HG02943 (cell line): ENCODE data around the gene ZNF777.
"Not testable (repeated sequence)": the region's sequence is repeated elsewhere in the genome, so short reads cannot be mapped to it uniquely, and the experiment has no call there.

Source experiments
- ATAC-seq: cut with Tn5 transposase; IDR thresholded peaks from one replicate; pipeline ENCODE4 v1.9.1; 2021; ENCODE audit warnings: mild to moderate bottlenecking, low read depth, moderate library complexity; ENCODE audit not compliant: unreplicated experiment

ZNF777 gene

DNA sequence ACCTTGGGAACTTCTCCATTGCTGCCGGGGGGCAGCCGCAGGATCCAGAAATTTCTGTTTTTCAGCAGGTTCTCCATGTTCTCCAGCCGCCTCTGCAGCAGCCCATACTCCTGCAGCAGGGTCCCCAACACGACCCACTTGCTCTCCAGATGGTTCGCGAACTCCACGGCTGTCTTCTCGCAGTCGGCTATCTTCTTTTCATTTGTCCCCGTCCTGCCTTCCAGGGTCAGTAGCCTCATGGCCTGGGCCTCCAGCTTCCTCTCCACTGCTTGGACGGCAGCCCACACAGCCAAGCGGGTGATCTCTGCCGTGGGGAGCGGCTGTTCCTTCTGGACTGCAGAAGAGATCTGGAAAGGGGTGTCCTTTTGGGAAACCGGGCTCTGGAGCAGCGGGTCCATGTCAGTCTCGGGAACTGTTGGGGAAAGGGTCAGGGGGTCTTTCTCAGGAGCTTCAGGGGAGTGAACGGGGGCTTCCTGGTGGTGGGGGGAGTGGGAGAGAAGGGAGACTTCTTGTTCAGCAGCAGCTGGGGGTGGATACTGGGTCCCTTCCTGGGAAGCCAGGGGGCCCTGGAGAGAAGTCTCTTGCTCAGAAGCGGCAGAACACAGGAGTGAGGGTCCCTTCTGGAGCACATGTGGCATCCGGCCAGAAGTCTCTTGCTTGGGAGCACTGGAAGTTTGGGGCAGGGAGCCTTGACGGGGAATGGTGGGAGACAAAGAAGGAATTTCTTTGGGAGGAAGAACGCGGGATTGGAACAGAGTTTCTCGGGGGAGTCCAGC is 5.5 kb downstream of the ZNF777 start:
- no peak for ATAC-seq

DNA sequence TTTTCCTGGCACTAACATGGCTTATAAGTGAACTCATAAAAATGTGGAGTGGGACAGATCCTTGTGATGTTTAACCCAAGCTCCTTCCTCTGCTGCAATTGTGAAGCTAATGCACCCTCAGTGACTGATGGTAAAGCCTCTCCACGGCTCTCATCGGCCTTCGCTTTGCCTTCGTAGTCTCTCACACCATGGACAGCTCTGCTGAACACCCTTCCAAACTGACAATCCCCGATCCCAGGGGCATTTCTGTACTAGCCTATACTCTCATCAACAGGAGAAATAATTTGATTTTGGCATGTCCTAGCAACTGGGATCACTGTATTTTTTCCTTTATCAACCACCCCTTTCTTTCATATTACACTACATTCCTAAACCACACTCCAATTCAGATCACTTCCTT is 6.1 kb downstream of the ZNF777 start:
- ATAC-seq = no peak

DNA sequence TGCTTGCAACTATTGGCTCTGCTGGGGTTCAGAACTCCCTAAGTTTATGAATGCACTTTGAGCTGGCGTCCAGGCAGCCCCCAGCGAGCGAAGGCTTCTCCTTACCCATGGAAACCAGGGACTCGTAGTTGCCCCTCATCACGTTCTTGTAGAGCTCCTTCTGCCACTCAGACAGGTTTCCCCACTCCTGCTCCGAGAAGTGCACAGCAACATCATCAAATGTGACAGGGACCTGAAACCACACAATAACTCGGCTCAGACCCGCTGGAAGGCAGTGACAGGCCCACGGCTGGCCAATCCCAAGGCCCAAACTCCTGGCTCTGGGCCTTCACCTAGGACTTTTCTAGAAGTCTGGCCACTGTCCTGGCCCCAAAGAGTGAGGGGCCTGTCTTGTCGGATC is 6.9 kb downstream of the ZNF777 start:
- no peak for ATAC-seq

DNA sequence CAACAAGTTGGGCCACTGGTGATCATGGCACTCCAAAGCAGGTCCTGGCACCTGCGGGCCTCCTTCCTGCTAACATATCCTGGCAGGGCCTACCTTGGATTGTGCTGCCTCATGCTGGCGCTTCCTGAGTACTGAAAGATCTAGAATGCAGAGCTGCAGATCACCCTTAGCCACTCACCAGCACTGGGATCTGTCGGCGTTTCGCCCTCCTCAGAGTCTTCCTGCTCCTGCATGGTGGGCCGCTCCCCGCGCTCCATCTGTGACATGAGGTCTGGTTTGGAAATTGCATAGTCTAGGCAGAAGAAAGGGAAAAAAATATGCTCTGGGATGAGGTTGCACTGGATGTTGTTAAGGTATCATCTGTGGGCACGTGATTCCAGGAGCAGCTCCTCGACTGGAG is 10.0 kb downstream of the ZNF777 start:
- ATAC-seq = no peak

DNA sequence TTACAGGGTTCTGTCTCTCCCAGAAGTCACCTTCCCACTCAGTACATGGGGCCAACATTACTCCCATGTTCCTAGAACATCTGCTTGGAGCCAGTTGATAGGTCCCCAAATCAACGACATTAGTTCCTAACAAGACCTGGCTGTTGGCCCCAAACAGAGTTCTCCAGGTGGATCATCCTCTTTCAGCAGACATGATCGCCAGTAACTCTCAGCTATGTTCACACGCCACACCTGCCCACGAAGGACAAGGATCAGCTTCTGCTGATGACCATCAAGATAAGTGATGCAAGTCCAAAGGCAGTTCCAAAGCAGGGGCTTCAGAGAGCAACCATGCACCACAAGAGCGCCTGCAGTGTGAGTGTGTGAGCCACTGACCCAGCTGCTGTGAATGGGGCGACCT is 11.0 kb downstream of the ZNF777 start:
- no peak for ATAC-seq

DNA sequence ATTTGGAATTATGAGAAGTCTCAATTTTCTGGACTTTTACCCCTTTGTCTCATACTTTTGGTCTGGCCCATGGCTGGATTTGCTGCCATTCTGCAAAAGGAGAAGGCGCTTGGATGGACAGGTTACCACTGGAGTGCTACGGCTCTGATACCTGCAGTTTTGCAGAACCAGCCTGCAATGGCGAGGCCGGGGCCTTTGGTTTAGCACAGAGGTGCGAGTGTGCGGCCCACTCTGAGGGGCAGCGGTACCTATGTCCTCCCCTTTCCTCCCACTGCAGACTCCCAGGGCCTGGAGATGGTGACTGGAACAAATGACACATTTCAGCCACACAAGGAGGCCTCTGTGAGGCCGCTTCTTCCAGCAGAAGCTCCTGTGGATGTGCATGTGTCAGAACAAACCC is 11.9 kb downstream of the ZNF777 start:
- ATAC-seq = no peak

DNA sequence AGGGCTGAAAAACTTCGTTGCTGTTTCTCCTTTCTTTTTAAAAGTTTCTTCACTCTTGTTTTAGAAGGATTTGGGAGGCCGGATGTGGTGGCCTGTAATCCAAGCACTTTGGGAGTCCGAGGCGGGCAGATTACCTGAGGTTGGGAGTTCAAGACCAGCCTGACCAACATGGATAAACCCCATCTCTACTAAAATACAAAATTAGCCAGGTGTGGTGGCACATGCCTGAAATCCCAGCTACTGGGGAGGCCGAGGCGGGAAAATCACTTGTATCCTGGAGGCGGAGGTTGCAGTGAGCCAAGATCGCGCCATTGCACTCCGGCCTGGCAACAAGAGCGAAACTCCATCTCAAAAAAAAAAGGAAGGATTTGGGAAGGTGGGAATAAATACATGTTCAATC is 14.8 kb downstream of the ZNF777 start:
- ATAC-seq = not testable (repeated sequence)

DNA sequence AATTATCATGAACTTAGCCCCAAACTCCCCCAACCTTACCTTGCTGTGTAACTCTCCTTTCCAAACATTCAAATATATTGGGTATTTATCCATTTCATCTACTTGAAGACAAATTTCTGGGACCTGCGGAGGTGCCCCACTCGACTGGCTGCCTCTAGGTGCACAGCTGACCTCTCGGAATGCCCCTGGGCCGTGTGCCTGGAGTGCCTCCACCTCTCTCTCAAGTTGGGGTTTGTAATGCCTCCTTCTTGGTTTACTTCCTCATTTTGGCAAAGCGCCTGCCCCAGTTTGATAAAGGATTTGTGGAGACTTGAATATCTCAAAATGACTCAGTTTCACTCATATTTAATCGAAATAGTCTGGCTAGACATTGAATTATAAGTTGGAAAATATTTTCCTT is 16.6 kb downstream of the ZNF777 start:
- ATAC-seq = no peak

DNA sequence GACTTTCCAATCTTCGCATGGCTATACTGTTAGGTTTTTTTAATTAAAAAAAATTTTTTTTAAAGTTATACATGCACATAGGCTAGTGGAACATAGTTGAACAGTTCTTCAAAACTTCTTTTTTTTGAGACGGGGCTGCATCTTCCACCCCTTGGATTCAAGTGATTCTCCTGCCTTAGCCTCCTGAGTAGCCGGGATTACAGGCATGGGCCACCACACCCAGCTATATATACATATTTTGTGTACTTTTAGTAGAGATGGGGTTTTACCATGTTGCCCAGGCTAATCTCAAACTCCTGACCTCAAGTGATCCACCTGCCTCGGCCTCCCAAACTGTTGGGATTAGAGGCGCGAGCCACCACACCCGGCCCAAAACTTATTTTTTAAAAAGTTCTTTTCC is 17.3 kb downstream of the ZNF777 start:
- ATAC-seq = no peak

DNA sequence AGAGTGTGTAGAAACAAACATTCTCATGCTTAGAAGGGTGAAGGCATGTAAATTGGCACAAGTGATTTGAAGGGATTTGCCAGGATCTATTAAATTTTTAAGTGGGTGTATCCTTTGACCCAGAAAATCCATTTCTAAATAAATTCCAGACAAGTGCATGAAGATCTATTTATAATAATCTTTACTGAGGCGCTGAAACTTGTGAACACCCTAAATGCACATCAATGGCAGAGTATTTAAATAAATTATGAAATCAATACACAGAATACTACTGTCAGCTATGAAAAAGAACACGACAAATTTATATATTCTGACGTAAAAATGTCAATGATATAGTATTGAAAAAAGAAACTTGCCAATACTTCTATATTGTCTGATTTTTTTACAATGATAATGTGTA is 17.9 kb downstream of the ZNF777 start:
- no peak for ATAC-seq

DNA sequence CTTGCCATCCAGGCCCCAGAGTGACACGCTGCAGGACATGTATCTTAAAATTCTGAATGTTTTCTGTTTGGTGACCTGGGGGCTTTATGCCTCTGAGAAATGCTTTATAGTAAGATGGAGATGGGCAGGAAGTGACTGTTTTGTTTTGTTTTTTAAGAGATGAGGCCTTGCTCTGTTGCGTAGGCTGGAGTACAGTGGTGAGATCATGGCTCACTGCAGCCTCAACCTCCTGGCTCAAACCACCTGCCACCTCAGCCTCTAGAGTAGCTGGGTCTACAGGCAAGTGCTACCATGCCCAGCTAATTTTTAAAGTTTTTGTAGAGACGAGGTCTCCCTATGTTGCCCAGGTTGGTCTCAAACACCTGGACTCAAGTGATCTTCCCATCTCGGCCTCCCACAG is 20.6 kb downstream of the ZNF777 start:
- ATAC-seq = no peak

DNA sequence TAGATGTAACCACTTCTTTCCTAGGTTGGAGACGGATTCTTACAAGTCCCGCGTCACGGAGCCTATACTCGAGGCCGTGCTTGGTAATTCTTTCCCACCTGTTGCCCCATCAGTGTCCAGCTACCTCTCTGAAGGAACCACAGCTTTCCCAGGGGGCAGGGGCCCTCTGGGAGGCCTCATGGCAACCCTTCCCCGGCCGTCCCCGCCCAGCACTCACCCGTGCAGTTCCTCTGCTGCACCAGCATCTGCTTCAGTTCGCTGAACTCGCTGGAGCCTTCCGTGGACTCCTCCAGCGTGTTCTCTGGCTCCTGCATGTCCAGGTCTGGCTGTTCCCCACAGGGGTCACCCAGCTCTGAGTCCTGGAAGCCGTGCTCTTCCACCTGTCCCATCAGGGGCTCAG is 24.5 kb downstream of the ZNF777 start:
- ATAC-seq = no peak

DNA sequence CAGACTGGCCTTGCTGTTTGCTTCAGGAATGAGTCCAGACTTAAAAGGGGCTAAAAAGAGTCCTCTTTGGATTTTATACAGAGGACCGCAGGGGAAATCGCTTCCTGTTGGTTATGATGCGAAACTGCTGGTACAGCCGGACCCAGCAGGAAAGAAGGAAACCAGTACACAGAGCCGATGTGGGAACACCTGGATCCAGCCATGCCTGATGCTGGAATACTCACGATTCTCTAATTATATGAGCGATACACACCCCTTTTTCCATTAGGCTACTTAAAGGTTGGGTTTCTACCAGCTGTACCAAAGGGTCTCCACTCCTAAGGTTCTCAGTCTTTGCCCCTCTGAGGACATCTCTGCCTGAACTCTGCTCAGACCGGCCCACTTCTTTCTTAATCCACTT is 27.7 kb downstream of the ZNF777 start:
- no peak for ATAC-seq

DNA sequence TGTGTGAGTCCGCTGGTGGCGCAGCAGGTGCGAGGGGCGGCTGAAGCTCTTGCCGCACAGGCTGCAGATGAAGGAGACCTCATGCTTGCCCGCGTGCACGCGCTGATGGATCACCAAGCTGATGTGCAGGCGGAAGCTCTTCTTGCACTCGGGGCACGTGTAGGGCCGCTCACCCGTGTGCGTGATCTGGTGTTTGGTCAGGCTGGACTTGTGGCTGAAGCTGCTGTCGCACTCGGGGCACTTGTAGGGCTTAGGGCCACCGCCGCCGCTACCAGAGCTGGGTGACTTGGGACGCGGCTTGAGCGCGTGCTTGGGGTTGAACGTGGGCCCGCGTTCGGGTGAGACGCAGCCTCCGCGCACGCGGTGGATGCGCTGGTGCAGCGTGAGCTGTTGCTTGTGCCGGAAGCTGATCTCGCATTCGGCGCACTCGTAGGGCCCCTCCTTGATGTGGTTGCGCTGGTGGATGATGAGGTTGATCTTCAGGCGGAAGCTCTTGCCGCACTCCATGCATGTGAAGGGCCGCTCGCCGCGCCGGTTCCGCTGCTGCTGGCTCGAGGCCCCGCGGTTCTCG is 28.7 kb downstream of the ZNF777 start:
- ATAC-seq = no peak

DNA sequence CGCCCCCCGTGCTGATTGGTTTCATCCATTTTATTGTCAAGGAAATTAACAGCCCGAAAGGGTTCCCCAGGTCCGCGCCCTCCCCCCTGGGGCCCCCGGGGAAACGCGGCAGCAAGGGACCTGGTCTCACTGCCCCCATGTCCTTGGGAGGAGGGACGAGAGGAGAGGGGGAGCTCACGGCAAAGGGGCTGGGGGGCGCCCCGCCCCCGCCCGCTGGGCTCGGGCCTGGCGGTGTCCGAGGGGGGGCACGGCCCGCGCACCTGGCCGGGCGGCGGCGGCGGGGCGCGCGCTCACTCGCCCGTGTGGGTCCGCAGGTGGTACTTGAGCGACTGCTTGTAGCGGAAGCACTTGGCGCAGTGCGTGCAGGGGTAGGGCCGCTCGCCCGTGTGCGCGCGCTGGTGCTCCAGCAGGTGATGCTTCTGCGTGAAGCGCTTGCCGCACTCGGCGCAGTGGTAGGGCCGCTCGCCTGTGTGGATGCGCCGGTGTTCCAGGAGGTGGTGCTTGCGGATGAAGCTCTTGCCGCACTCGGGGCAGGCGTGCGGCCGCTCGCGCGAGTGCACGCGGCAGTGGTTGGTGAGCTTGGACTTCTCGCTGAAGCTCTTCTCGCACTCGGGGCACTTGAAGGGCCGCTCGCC is 29.3 kb downstream of the ZNF777 start:
- no peak for ATAC-seq

DNA sequence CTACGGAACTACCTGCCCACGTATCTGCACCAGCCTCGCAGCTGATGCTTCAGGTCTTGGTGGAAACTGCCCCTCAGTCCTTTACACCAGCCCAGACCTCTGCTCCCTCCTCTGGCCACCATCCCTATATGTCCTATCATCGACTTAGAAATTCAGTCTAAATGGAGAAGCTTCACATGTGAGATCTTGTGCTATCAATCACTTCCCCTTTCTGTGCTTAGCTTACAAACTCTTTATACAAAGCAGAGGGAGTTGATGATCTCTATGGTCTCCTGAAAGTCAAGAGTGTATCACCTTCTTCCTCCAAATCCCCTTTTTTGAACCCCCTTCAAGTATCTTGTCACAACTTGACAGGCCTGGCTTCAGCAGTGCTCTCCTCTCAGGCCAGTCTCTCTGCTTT is 30.7 kb downstream of the ZNF777 start:
- ATAC-seq = no peak

DNA sequence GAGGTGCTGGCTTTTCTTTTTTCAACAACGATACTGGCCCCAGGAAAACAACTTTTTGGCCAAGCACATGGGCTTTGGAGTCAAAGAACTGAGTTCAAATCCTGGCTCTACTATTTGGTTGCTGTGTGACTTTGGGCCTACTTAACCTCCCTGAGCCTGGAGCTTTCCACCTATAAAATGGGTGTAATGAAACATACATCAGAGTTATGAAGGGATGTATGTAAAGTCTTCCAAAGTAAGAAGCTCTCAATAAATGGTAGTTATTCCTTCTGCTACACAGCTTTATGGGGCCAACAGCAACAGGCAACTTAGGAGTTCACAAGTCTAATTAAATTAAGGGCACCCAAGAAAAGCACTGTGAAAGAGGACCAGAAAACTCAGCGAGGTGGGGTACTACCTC is 33.0 kb downstream of the ZNF777 start:
- no peak for ATAC-seq

DNA sequence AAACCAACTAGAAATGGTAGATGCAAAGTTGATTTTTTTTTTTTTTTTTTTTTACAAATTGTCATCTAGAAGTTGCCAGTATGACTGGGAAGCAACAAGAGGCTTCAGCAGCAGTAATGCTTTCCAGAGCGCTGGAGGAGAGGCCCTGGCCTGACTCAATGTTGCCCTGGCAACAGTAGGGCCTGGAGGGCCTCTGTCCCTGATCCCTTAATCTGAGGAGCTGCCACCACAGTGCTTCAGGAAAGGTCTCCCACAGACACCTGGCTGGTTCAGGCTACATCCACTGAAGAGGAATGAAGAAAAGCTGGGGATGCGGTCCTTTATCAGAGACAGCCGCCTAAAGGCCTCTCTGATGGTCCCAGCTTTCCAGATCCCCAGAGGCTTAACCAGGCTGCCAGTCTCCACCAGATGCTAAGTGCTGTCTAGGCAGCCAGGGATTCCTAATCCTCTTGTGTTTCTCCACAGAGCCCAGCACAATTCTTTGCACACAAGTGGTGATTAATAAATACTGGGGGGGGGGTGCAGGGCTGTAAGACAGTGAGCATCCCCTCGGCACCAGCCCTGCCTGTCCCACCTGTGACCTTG is 33.7 kb downstream of the ZNF777 start:
- no peak for ATAC-seq

DNA sequence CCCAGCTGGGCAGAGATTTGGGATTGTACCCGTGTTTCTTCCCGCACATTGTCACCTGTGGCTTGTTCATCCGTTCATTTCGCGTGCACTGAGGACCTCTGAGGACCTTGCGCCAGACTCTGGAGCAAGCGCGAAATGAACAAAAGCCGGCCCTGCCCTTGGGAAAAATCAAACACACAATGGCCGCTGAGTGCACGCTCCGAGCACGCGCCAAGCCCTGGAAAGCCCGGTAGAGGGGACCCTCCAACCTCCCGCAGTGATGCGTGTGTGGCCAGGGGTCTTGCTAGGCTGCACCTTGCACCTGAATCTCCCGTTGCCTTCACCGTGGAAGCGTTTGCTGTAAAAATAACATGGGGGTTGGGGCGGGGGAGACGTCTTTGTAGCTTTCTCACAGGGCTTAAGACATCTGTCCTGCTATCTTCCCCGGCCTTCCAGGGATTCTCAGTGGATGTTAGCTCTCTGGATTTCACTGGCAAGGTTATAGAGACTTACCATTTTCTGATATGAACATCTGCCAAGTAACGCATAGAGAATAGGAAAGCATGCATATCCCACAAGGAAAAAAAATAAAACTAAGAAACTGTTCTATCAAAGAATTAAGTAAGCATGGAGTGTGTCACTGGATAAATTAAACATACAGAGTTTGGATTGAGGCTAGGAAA is 37.3 kb downstream of the ZNF777 start:
- no peak for ATAC-seq

DNA sequence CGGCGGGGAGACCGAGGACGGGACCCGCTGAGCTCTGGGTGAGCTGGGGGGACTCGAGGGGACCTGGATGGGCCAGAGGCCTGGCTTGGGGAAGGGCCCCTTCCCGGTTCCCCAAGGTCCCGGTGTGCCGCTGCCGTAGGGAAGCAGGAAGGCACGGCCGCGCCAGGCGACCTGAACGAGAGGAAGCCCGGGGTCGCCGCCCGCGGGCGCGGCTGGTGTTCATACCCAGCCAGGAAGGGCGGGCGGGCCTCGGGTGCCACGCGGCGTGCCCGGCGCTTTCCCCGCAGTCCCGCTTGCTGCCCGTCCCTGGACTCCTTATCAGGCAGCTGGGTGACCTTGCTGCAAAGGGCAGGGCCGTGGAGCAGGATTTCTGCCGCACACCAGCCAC is 38.0 kb downstream of the ZNF777 start:
- no peak for ATAC-seq
